Breast epithelium (tissue), 4 donors: ENCODE data around the gene SPG7. TPM values are rescaled to one million over a fixed set of nuclear protein-coding genes. Genes with fewer than 3 reads are reported as not detected.

ENCODE experiments used
- DNase-seq, 2 donors: peaks; one replicate each; pipeline ENCODE4 v3.0.0-alpha.2; 2019; ENCODE audit warnings: low spot score in 2 of 2
- H3K27ac ChIP-seq, 2 donors: fragments of 200-600 bp; sonication (generic) in 1 of 2; one replicate each; pipeline ENCODE4 v1.5.1; 2016 to 2019; ENCODE audit warnings: mild to moderate bottlenecking in 1 of 2
- H3K27me3 ChIP-seq, 2 donors: fragments of 200-600 bp; sonication (generic) in 1 of 2; one replicate each; pipeline versions ENCODE4 v1.5.1 to v1.6.0; 2017 to 2019; ENCODE audit warnings: control low read depth in 1 of 2, mild to moderate bottlenecking in 1 of 2
- H3K36me3 ChIP-seq: fragments of 200-600 bp; one replicate; pipeline ENCODE4 v1.5.1; 2019
- H3K4me1 ChIP-seq, 2 donors: fragments of 200-600 bp; sonication (generic); one replicate each; pipeline ENCODE4 v1.5.1; 2016 to 2019; ENCODE audit warnings: control low read depth in 1 of 2
- H3K4me3 ChIP-seq, 3 donors: fragments of 200-600 bp; sonication (generic); 1 replicate in 2 of 3; 2 replicates in 1 of 3; pipeline ENCODE4 v1.5.1; 2016 to 2019; ENCODE audit warnings: mild to moderate bottlenecking in 3 of 3, moderate library complexity in 2 of 3
- H3K9me3 ChIP-seq, 2 donors: fragments of 200-600 bp; sonication (generic) in 1 of 2; one replicate each; pipeline ENCODE4 v1.5.1; 2016 to 2019; ENCODE audit warnings: control low read depth in 1 of 2
- POLR2A ChIP-seq: fragments of 450-650 bp; IDR thresholded peaks from one replicate; pipeline ENCODE4 v1.6.1; 2016; ENCODE audit warnings: antibody characterized with exemption, mild to moderate bottlenecking, moderate library complexity
- POLR2AphosphoS5 ChIP-seq, 3 donors: sonication (generic); formaldehyde crosslinking; IDR thresholded peaks; one replicate each; pipeline ENCODE4 v1.6.1; 2017; ENCODE audit warnings: antibody characterized with exemption in 3 of 3
- intact Hi-C: fragments of 100-400 bp; cut with DNase I; formaldehyde crosslinking; loops from one replicate; pipeline ENCODE4 v1.15.1; 2023; ENCODE audit warnings: low total_unique reads
- total RNA-seq, 3 donors: library from RNA; depleted of rRNA; stranded (reverse); fragments of >200 nt; gene quantifications; one replicate each; pipeline ENCODE4 v1.1.0, GENCODE V29; 2016
- TF ChIP-seq, protein P1 (sequence below), 3 donors: fragments of 450-650 bp; IDR thresholded peaks; one replicate each; pipeline ENCODE4 v1.5.1; 2016 to 2017; ENCODE audit warnings: antibody characterized with exemption in 3 of 3, mild to moderate bottlenecking in 3 of 3, moderate library complexity in 3 of 3

The SPG7 gene
- total RNA-seq, 3 donors from 2014 or later, result 104 to 126 (median 118) TPM

DNA sequence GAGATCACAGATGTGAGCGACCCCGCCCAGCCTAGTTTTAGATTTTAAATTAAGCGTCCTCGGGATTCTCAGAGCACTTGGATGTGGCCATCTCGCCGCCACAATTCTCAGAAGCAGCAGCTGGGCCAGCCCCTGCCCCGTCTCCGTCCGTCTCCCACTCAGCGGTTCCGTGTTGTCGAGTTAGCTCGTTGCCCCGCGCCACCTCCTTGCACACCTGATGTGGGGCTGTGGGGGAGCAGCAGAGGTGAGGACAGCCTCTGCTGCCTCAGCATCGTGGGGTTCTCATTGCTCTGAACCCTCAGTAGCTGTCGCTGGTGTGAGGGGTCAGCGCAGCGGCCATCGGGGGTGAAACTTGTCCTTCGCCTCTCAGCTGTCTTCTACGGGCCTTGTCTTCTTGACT lies 44.1 kb downstream of the SPG7 start:
- Histone ChIP-seq H3K27me3 (no peaks in the 10 kb centered on the region), H3K4me1 (no peaks in the 10 kb centered on the region), H3K4me3 (no peak overlapping the region), H3K27ac (no peak overlapping the region), H3K9me3 (no peaks in the 10 kb centered on the region), H3K36me3 (peaks cover 12% of the 10 kb centered on the region)
- intact Hi-C loops, result loop anchor here (10.0 kb wide), 1 partner anchor 48 kb away; the partner anchor contains the start of gene SPG7
- TF ChIP-seq, protein P1, sequence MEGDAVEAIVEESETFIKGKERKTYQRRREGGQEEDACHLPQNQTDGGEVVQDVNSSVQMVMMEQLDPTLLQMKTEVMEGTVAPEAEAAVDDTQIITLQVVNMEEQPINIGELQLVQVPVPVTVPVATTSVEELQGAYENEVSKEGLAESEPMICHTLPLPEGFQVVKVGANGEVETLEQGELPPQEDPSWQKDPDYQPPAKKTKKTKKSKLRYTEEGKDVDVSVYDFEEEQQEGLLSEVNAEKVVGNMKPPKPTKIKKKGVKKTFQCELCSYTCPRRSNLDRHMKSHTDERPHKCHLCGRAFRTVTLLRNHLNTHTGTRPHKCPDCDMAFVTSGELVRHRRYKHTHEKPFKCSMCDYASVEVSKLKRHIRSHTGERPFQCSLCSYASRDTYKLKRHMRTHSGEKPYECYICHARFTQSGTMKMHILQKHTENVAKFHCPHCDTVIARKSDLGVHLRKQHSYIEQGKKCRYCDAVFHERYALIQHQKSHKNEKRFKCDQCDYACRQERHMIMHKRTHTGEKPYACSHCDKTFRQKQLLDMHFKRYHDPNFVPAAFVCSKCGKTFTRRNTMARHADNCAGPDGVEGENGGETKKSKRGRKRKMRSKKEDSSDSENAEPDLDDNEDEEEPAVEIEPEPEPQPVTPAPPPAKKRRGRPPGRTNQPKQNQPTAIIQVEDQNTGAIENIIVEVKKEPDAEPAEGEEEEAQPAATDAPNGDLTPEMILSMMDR (IDR thresholded peaks at IDR 0.05), result no peak
- no peak for TF ChIP-seq POLR2AphosphoS5 (IDR thresholded peaks at IDR 0.05)
- TF ChIP-seq POLR2A, result no peak
- no peak for DNase-seq

DNA sequence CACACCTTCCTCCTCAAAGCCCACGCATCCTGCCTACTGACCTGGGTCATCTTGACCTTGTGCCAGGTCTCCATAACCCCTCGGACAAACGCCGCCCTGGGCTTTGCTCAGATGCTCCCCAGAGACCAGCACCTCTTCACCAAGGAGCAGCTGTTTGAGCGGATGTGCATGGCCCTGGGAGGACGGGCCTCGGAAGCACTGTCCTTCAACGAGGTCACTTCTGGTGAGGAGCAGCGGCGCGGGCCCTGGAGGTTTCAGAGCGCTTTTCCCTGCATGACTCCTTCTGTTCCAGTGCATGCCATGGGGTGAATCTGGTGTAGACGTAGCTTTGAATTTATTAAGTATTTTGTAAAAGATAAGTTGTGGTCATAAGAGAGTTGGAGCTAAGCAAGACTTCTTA lies 44.7 kb downstream of the SPG7 start:
- Histone ChIP-seq H3K4me1 (no peaks in the 10 kb centered on the region), H3K36me3 (peaks cover 12% of the 10 kb centered on the region), H3K4me3 (no peak overlapping the region), H3K9me3 (no peaks in the 10 kb centered on the region), H3K27ac (no peak overlapping the region), H3K27me3 (no peaks in the 10 kb centered on the region)
- intact Hi-C loops, result loop anchor here (10.0 kb wide), 1 partner anchor 48 kb away; the partner anchor contains the start of gene SPG7
- DNase-seq, result no peak
- TF ChIP-seq POLR2AphosphoS5 (IDR thresholded peaks at IDR 0.05), result no peak
- TF ChIP-seq POLR2A, result no peak
- TF ChIP-seq, protein P1 (IDR thresholded peaks at IDR 0.05), result no peak

DNA sequence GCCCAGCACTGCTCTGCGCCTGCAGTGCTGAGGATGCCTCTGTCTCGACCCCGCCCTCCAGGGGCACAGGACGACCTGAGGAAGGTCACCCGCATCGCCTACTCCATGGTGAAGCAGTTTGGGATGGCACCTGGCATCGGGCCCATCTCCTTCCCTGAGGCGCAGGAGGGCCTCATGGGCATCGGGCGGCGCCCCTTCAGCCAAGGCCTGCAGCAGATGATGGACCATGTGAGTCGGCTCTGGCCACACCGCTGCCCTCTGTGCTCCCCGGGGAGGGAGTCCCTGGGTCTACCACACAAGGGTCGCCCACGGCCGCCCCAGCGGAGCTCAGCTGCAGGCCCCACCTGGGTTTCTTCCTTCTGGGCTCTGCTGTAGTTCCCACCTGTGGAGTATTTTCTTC lies 45.5 kb downstream of the SPG7 start:
- H3K4me3 ChIP-seq, result no peak overlapping the region
- H3K4me1 ChIP-seq, result no peaks in the 10 kb centered on the region
- no peak for TF ChIP-seq POLR2A
- TF ChIP-seq, protein P1 (IDR thresholded peaks at IDR 0.05), result no peak
- no peak for TF ChIP-seq POLR2AphosphoS5 (IDR thresholded peaks at IDR 0.05)
- H3K36me3 ChIP-seq, result peaks cover 9% of the 10 kb centered on the region
- no peaks in the 10 kb centered on the region for H3K27me3 ChIP-seq
- H3K9me3 ChIP-seq, result no peaks in the 10 kb centered on the region
- H3K27ac ChIP-seq, result no peak overlapping the region
- DNase-seq, result no peak
- intact Hi-C loops, result loop anchor here (10.0 kb wide), 1 partner anchor 49 kb away; the partner anchor contains the start of gene SPG7

DNA sequence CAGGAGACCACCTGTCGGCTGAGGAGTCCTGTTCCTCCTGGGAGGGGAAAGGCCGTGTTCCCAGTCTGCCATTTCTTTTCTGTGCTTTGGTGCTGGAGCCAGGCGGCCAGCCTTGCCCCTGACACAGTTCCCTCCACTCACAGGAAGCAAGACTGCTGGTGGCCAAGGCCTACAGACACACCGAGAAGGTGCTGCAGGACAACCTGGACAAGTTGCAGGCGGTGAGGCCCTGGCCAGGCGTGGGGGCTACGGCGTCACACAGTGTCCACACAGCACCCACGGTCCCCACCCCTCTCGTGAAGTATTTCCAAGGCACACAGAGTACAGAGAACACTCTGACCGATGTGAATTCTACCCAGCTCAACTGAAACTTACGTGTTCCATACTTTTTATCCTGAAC lies 46.1 kb downstream of the SPG7 start:
- Histone ChIP-seq H3K4me1 (no peaks in the 10 kb centered on the region), H3K27me3 (no peaks in the 10 kb centered on the region), H3K27ac (no peak overlapping the region), H3K36me3 (peaks cover 5% of the 10 kb centered on the region), H3K4me3 (no peak overlapping the region), H3K9me3 (no peaks in the 10 kb centered on the region)
- TF ChIP-seq POLR2AphosphoS5 (IDR thresholded peaks at IDR 0.05) (no peak), POLR2A (no peak)
- TF ChIP-seq, protein P1 (IDR thresholded peaks at IDR 0.05), result no peak
- DNase-seq, result no peak
- intact Hi-C loops, result loop anchor here (10.0 kb wide), 1 partner anchor 50 kb away; the partner anchor contains the start of gene SPG7

DNA sequence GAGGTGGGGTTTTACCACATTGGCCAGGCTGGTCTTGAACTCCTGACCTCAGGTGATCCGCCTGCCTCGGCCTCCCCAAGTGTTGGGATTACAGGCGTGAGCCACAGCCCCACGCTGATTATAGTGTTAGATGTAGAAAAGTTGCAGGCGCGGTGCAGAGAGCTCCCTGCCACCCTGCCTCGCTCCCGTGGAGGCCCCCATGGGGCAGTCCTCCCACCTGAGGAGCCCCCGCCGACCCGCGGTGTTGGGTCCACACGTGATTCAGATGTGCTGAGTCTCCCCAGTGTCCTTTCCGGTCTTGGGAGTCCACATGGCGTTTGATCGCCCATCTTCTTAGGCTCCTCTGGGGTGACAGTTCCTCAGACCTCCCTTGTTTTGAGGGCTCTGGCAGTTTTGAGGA lies 47.1 kb downstream of the SPG7 start:
- Histone ChIP-seq H3K4me1 (no peaks in the 10 kb centered on the region), H3K27me3 (no peaks in the 10 kb centered on the region), H3K36me3 (peaks cover 5% of the 10 kb centered on the region), H3K27ac (no peak overlapping the region), H3K9me3 (no peaks in the 10 kb centered on the region), H3K4me3 (no peak overlapping the region)
- intact Hi-C loops, result loop anchor here (5.0 to 10.0 kb wide), 2 partner anchors 50 to 1893 kb away; partner anchors contain the start of gene SPG7
- DNase-seq, result no peak
- TF ChIP-seq POLR2AphosphoS5 (IDR thresholded peaks at IDR 0.05), result no peak
- TF ChIP-seq POLR2A, result no peak
- TF ChIP-seq, protein P1 (IDR thresholded peaks at IDR 0.05), result no peak
